ENCODE data around the gene ZNF507.

Gene ZNF507

GRCh38 chr19:32387701-32388392 lies 42.4 kb downstream of the ZNF507 start:
- no peak overlapping the region for H3K27ac ChIP-seq (replicated peaks; ENCODE audit: low read length)
- H3K9me3 ChIP-seq (replicated peaks in 1 of 2; ENCODE audit: control insufficient read depth in 2 of 2, insufficient read depth in 1 of 2, low read depth in 1 of 2, low read length in 2 of 2): no peaks in the 10 kb centered on the region
- no peak overlapping the region for H3K9ac ChIP-seq (ENCODE audit: low read depth, low read length, poor library complexity)
- no CpG with 5 or more reads among the region's 7 CpGs for WGBS, 2 donors (ENCODE audit: extremely low coverage in 2 of 2, insufficient read length in 2 of 2, insufficient replicate concordance in 1 of 2)
- H3K4ac ChIP-seq (ENCODE audit: low read length): no peak overlapping the region
- no peak overlapping the region for H2BK15ac ChIP-seq (ENCODE audit: low read length)
- no peaks in the 10 kb centered on the region for H3K27me3 ChIP-seq (ENCODE audit: control insufficient read depth in 3 of 3, insufficient read depth in 3 of 3, low read depth in 1 of 3, low read length in 3 of 3)
- no peak overlapping the region for H2AFZ ChIP-seq (ENCODE audit: low read length)
- H4K8ac ChIP-seq (ENCODE audit: low read depth, low read length): no peak overlapping the region
- DNase-seq (ENCODE audit: low spot score): no peak
- H2BK120ac ChIP-seq (ENCODE audit: low read depth, low read length): no peak overlapping the region
- no peak overlapping the region for H2AK5ac ChIP-seq (ENCODE audit: low read depth, low read length)
- H3K18ac ChIP-seq (ENCODE audit: low read length): no peak overlapping the region
- H2BK5ac ChIP-seq (ENCODE audit: low read length): no peak overlapping the region
- H3K4me1 ChIP-seq (ENCODE audit: control insufficient read depth in 2 of 2, insufficient read depth in 1 of 2, low read depth in 1 of 2, low read length in 2 of 2): no peaks in the 10 kb centered on the region
- H3K36me3 ChIP-seq (replicated peaks in 1 of 2; ENCODE audit: control insufficient read depth in 2 of 2, insufficient read depth in 2 of 2, low read length in 2 of 2): peaks cover 2 to 45% of the 10 kb centered on the region in 2 donors
- no peaks in the 10 kb centered on the region for H3K79me1 ChIP-seq (ENCODE audit: low read depth, low read length)
- H3K4me2 ChIP-seq (ENCODE audit: insufficient read depth, low read length, poor library complexity, severe bottlenecking): no peak overlapping the region
- H3K14ac ChIP-seq (ENCODE audit: low read length): no peak overlapping the region
- no peak overlapping the region for H3K4me3 ChIP-seq (ENCODE audit: low read length in 2 of 2)
- no peak overlapping the region for H4K91ac ChIP-seq (ENCODE audit: low read depth, low read length, poor library complexity)
- no peak overlapping the region for H2BK12ac ChIP-seq (ENCODE audit: low read length)
- H3K23ac ChIP-seq (ENCODE audit: low read depth, low read length, poor library complexity): no peak overlapping the region

DNA sequence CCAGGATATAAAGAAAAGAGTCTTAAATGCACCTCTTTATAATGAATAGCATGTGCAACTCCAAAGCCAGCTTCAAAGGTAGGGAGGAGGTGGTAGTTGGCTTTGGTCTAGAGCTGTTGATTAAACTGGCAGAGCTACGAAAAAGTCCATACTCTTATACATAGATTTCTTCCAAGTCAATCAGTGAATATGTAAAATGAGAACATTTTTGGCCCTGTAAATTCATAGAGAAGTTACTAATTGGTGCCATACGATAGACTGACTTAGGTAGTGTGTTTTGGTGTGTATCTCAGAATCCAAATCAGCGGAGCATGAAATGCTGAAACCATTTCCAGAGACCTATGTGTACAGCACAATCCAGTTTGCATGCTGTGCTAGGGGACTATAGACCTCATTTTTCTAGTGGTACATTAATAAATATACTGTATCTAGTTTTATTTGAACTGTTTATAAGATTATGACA lies 43.0 kb downstream of the ZNF507 start:
- no peak overlapping the region for H2BK15ac ChIP-seq (ENCODE audit: low read length)
- no CpG with 5 or more reads among the region's 3 CpGs for WGBS, 2 donors (ENCODE audit: extremely low coverage in 2 of 2, insufficient read length in 2 of 2, insufficient replicate concordance in 1 of 2)
- peaks cover 0 to 39% of the 10 kb centered on the region in 2 donors for H3K36me3 ChIP-seq (replicated peaks in 1 of 2; ENCODE audit: control insufficient read depth in 2 of 2, insufficient read depth in 2 of 2, low read length in 2 of 2)
- H3K27ac ChIP-seq (replicated peaks; ENCODE audit: low read length): no peak overlapping the region
- no peak overlapping the region for H2BK5ac ChIP-seq (ENCODE audit: low read length)
- H3K4me1 ChIP-seq (ENCODE audit: control insufficient read depth in 2 of 2, insufficient read depth in 1 of 2, low read depth in 1 of 2, low read length in 2 of 2): no peaks in the 10 kb centered on the region
- H3K14ac ChIP-seq (ENCODE audit: low read length): no peak overlapping the region
- no peak overlapping the region for H3K4me3 ChIP-seq (ENCODE audit: low read length in 2 of 2)
- H4K8ac ChIP-seq (ENCODE audit: low read depth, low read length): no peak overlapping the region
- H3K4ac ChIP-seq (ENCODE audit: low read length): no peak overlapping the region
- no peak overlapping the region for H2BK12ac ChIP-seq (ENCODE audit: low read length)
- no peak overlapping the region for H3K9ac ChIP-seq (ENCODE audit: low read depth, low read length, poor library complexity)
- no peak overlapping the region for H3K4me2 ChIP-seq (ENCODE audit: insufficient read depth, low read length, poor library complexity, severe bottlenecking)
- H3K18ac ChIP-seq (ENCODE audit: low read length): no peak overlapping the region
- H3K27me3 ChIP-seq (ENCODE audit: control insufficient read depth in 3 of 3, insufficient read depth in 3 of 3, low read depth in 1 of 3, low read length in 3 of 3): no peaks in the 10 kb centered on the region
- no peaks in the 10 kb centered on the region for H3K9me3 ChIP-seq (replicated peaks in 1 of 2; ENCODE audit: control insufficient read depth in 2 of 2, insufficient read depth in 1 of 2, low read depth in 1 of 2, low read length in 2 of 2)
- H3K23ac ChIP-seq (ENCODE audit: low read depth, low read length, poor library complexity): no peak overlapping the region
- no peaks in the 10 kb centered on the region for H3K79me1 ChIP-seq (ENCODE audit: low read depth, low read length)
- DNase-seq (ENCODE audit: low spot score): no peak
- no peak overlapping the region for H2BK120ac ChIP-seq (ENCODE audit: low read depth, low read length)
- H2AFZ ChIP-seq (ENCODE audit: low read length): no peak overlapping the region
- H2AK5ac ChIP-seq (ENCODE audit: low read depth, low read length): no peak overlapping the region
- H4K91ac ChIP-seq (ENCODE audit: low read depth, low read length, poor library complexity): no peak overlapping the region

DNA sequence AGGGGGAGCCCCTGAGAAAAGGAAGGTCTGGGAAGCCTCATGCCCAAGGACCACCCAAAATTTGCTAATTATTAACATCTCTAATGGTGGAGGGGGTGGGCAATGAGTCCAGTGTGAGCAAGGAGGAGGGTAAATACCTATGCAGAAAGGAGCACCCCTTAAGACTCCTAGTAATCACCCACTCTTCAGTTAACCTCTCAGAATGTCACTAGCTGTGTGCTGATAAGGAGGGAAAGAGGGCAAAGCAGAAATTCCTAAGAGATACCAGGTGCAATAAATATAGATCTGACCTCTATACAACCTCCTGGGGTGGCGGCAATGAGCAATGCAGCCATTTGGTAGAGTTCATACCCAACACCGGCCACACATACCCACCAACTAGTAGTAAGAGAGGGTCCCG lies 47.5 kb downstream of the ZNF507 start:
- H3K4me3 ChIP-seq (ENCODE audit: low read length in 2 of 2): no peak overlapping the region
- no peak overlapping the region for H2AK5ac ChIP-seq (ENCODE audit: low read depth, low read length)
- DNase-seq (ENCODE audit: low spot score): no peak
- no peak overlapping the region for H2AFZ ChIP-seq (ENCODE audit: low read length)
- H3K18ac ChIP-seq (ENCODE audit: low read length): no peak overlapping the region
- no peaks in the 10 kb centered on the region for H3K27me3 ChIP-seq (ENCODE audit: control insufficient read depth in 3 of 3, insufficient read depth in 3 of 3, low read depth in 1 of 3, low read length in 3 of 3)
- no peak overlapping the region for H2BK15ac ChIP-seq (ENCODE audit: low read length)
- H4K91ac ChIP-seq (ENCODE audit: low read depth, low read length, poor library complexity): no peak overlapping the region
- H3K9ac ChIP-seq (ENCODE audit: low read depth, low read length, poor library complexity): no peak overlapping the region
- H2BK120ac ChIP-seq (ENCODE audit: low read depth, low read length): no peak overlapping the region
- H3K4ac ChIP-seq (ENCODE audit: low read length): no peak overlapping the region
- no peak overlapping the region for H3K14ac ChIP-seq (ENCODE audit: low read length)
- peaks cover 0 to 34% of the 10 kb centered on the region in 2 donors for H3K36me3 ChIP-seq (replicated peaks in 1 of 2; ENCODE audit: control insufficient read depth in 2 of 2, insufficient read depth in 2 of 2, low read length in 2 of 2)
- no peak overlapping the region for H2BK5ac ChIP-seq (ENCODE audit: low read length)
- no peak overlapping the region for H3K27ac ChIP-seq (replicated peaks; ENCODE audit: low read length)
- peaks cover 1% of the 10 kb centered on the region for H3K79me1 ChIP-seq (ENCODE audit: low read depth, low read length)
- H3K23ac ChIP-seq (ENCODE audit: low read depth, low read length, poor library complexity): no peak overlapping the region
- WGBS, 2 donors (ENCODE audit: extremely low coverage in 2 of 2, insufficient read length in 2 of 2, insufficient replicate concordance in 1 of 2): no CpG with 5 or more reads among the region's 3 CpGs
- no peak overlapping the region for H4K8ac ChIP-seq (ENCODE audit: low read depth, low read length)
- H3K4me2 ChIP-seq (ENCODE audit: insufficient read depth, low read length, poor library complexity, severe bottlenecking): no peak overlapping the region
- no peaks in the 10 kb centered on the region for H3K4me1 ChIP-seq (ENCODE audit: control insufficient read depth in 2 of 2, insufficient read depth in 1 of 2, low read depth in 1 of 2, low read length in 2 of 2)
- H2BK12ac ChIP-seq (ENCODE audit: low read length): no peak overlapping the region
- no peaks in the 10 kb centered on the region for H3K9me3 ChIP-seq (replicated peaks in 1 of 2; ENCODE audit: control insufficient read depth in 2 of 2, insufficient read depth in 1 of 2, low read depth in 1 of 2, low read length in 2 of 2)

GRCh38 chr19:32396046-32396652 lies 50.7 kb downstream of the ZNF507 start:
- no peak overlapping the region for H3K27ac ChIP-seq (replicated peaks; ENCODE audit: low read length)
- H2BK5ac ChIP-seq (ENCODE audit: low read length): no peak overlapping the region
- no peak overlapping the region for H3K4ac ChIP-seq (ENCODE audit: low read length)
- H3K27me3 ChIP-seq (ENCODE audit: control insufficient read depth in 3 of 3, insufficient read depth in 3 of 3, low read depth in 1 of 3, low read length in 3 of 3): no peaks in the 10 kb centered on the region
- H3K23ac ChIP-seq (ENCODE audit: low read depth, low read length, poor library complexity): no peak overlapping the region
- no peak overlapping the region for H4K91ac ChIP-seq (ENCODE audit: low read depth, low read length, poor library complexity)
- H3K36me3 ChIP-seq (replicated peaks in 1 of 2; ENCODE audit: control insufficient read depth in 2 of 2, insufficient read depth in 2 of 2, low read length in 2 of 2): peaks cover 0 to 41% of the 10 kb centered on the region in 2 donors
- H3K4me1 ChIP-seq (ENCODE audit: control insufficient read depth in 2 of 2, insufficient read depth in 1 of 2, low read depth in 1 of 2, low read length in 2 of 2): no peaks in the 10 kb centered on the region
- no peak overlapping the region for H3K4me2 ChIP-seq (ENCODE audit: insufficient read depth, low read length, poor library complexity, severe bottlenecking)
- H3K9me3 ChIP-seq (replicated peaks in 1 of 2; ENCODE audit: control insufficient read depth in 2 of 2, insufficient read depth in 1 of 2, low read depth in 1 of 2, low read length in 2 of 2): no peaks in the 10 kb centered on the region
- H2AK5ac ChIP-seq (ENCODE audit: low read depth, low read length): no peak overlapping the region
- H4K8ac ChIP-seq (ENCODE audit: low read depth, low read length): no peak overlapping the region
- H2BK12ac ChIP-seq (ENCODE audit: low read length): no peak overlapping the region
- no peak overlapping the region for H2BK120ac ChIP-seq (ENCODE audit: low read depth, low read length)
- H3K9ac ChIP-seq (ENCODE audit: low read depth, low read length, poor library complexity): no peak overlapping the region
- H2BK15ac ChIP-seq (ENCODE audit: low read length): no peak overlapping the region
- H3K18ac ChIP-seq (ENCODE audit: low read length): no peak overlapping the region
- WGBS, 2 donors (ENCODE audit: extremely low coverage in 2 of 2, insufficient read length in 2 of 2, insufficient replicate concordance in 1 of 2): no CpG with 5 or more reads among the region's 6 CpGs
- no peak overlapping the region for H2AFZ ChIP-seq (ENCODE audit: low read length)
- no peak for DNase-seq (ENCODE audit: low spot score)
- no peak overlapping the region for H3K4me3 ChIP-seq (ENCODE audit: low read length in 2 of 2)
- H3K14ac ChIP-seq (ENCODE audit: low read length): no peak overlapping the region
- peaks cover 1% of the 10 kb centered on the region for H3K79me1 ChIP-seq (ENCODE audit: low read depth, low read length)

Measured in neuronal stem cell (in vitro differentiated cells).